ENCODE results near the gene RAP1GAP.

RAP1GAP gene

GRCh38 chr1:21661886-21662285 is 7.3 kb downstream of the RAP1GAP start:
- Histone ChIP-seq H2AFZ (ENCODE audit: low read depth, low read length) (no peak overlapping the region), H3K4me1 (ENCODE audit: insufficient read depth, low read length) (peaks cover 11% of the 10 kb centered on the region), H3K9me3 (ENCODE audit: insufficient read depth, low read length, severe bottlenecking) (no peaks in the 10 kb centered on the region), H3K4me3 (ENCODE audit: low read depth in 1 of 2, low read length in 2 of 2) (no peak overlapping the region), H3K27me3 (ENCODE audit: insufficient read depth, low read length, poor library complexity) (peaks cover 3% of the 10 kb centered on the region), H3K27ac (ENCODE audit: low read length) (no peak overlapping the region), H4K20me1 (ENCODE audit: insufficient read depth, low read length) (peaks cover 41% of the 10 kb centered on the region), H3K9ac (ENCODE audit: low read depth, low read length) (no peak overlapping the region), H3K4me2 (ENCODE audit: insufficient read depth, low read length) (no peak overlapping the region), H3K79me2 (ENCODE audit: insufficient read depth, low read length) (no peaks in the 10 kb centered on the region), H3K36me3 (ENCODE audit: insufficient read depth, low read length) (no peaks in the 10 kb centered on the region)
- TF ChIP-seq CTCF (IDR thresholded peaks at IDR 0.05; ENCODE audit: borderline replicate concordance, extremely low read depth, low read length, poor library complexity, severe bottlenecking) (no peak), EZH2 (IDR thresholded peaks at IDR 0.05; ENCODE audit: borderline replicate concordance, low read depth, low read length, severe bottlenecking) (no peak)
- DNase-seq (no peak), ATAC-seq (ENCODE audit: insufficient read depth, low read depth) (no peak)

GRCh38 chr1:21659924-21660326 is 9.2 kb downstream of the RAP1GAP start:
- H3K9me3 ChIP-seq (ENCODE audit: insufficient read depth, low read length, severe bottlenecking) = no peaks in the 10 kb centered on the region
- no peaks in the 10 kb centered on the region for H3K36me3 ChIP-seq (ENCODE audit: insufficient read depth, low read length)
- H3K27ac ChIP-seq (ENCODE audit: low read length) = no peak overlapping the region
- peak overlapping the region in 1 of 2 experiments; percentile 60; a peak in 2 of 4 replicates for H3K4me3 ChIP-seq (ENCODE audit: low read depth in 1 of 2, low read length in 2 of 2)
- H3K79me2 ChIP-seq (ENCODE audit: insufficient read depth, low read length) = no peaks in the 10 kb centered on the region
- DNase-seq (no peak), ATAC-seq (ENCODE audit: insufficient read depth, low read depth) (no peak)
- H3K4me2 ChIP-seq (ENCODE audit: insufficient read depth, low read length) = peak overlapping the region; percentile 91
- H3K9ac ChIP-seq (ENCODE audit: low read depth, low read length) = peak overlapping the region; percentile 39; the same call in 1 of the 2 replicates
- no peak for TF ChIP-seq EZH2 (IDR thresholded peaks at IDR 0.05; ENCODE audit: borderline replicate concordance, low read depth, low read length, severe bottlenecking)
- TF ChIP-seq CTCF (IDR thresholded peaks at IDR 0.05; ENCODE audit: borderline replicate concordance, extremely low read depth, low read length, poor library complexity, severe bottlenecking) = no peak
- H3K4me1 ChIP-seq (ENCODE audit: insufficient read depth, low read length) = peaks cover 11% of the 10 kb centered on the region
- H3K27me3 ChIP-seq (ENCODE audit: insufficient read depth, low read length, poor library complexity) = peaks cover 3% of the 10 kb centered on the region
- H2AFZ ChIP-seq (ENCODE audit: low read depth, low read length) = peak overlapping the region; percentile 83; the same call in 1 of the 2 replicates
- H4K20me1 ChIP-seq (ENCODE audit: insufficient read depth, low read length) = peaks cover 29% of the 10 kb centered on the region

GRCh38 chr1:21659099-21659923 is 9.8 kb downstream of the RAP1GAP start:
- Histone ChIP-seq H3K27me3 (ENCODE audit: insufficient read depth, low read length, poor library complexity) (peaks cover 3% of the 10 kb centered on the region), H3K79me2 (ENCODE audit: insufficient read depth, low read length) (no peaks in the 10 kb centered on the region), H3K9me3 (ENCODE audit: insufficient read depth, low read length, severe bottlenecking) (no peaks in the 10 kb centered on the region), H3K4me3 (ENCODE audit: low read depth in 1 of 2, low read length in 2 of 2) (peak overlapping the region in 1 of 2 experiments; percentile 60; a peak in 2 of 4 replicates), H3K4me1 (ENCODE audit: insufficient read depth, low read length) (peaks cover 11% of the 10 kb centered on the region), H3K36me3 (ENCODE audit: insufficient read depth, low read length) (no peaks in the 10 kb centered on the region), H3K4me2 (ENCODE audit: insufficient read depth, low read length) (peak overlapping the region; percentile 91), H4K20me1 (ENCODE audit: insufficient read depth, low read length) (peaks cover 29% of the 10 kb centered on the region), H2AFZ (ENCODE audit: low read depth, low read length) (peak overlapping the region; percentile 83), H3K9ac (ENCODE audit: low read depth, low read length) (peak overlapping the region; percentile 39), H3K27ac (ENCODE audit: low read length) (no peak overlapping the region)
- ATAC-seq (ENCODE audit: insufficient read depth, low read depth) = peak; percentile 97
- no peak for TF ChIP-seq EZH2 (IDR thresholded peaks at IDR 0.05; ENCODE audit: borderline replicate concordance, low read depth, low read length, severe bottlenecking)
- peak; percentile 88 for TF ChIP-seq CTCF (IDR thresholded peaks at IDR 0.05; ENCODE audit: borderline replicate concordance, extremely low read depth, low read length, poor library complexity, severe bottlenecking)
- DNase-seq = peak; percentile 91
